HepG2 (cell line): ENCODE data around the gene CSNK2A2. TPM values are rescaled to one million over a fixed set of nuclear protein-coding genes. Genes with fewer than 3 reads are reported as not detected.

Experiments
- ARID2 ChIP-seq: sonication (generic); formaldehyde crosslinking; IDR thresholded peaks from 2 replicates; pipeline ENCODE4 v1.8.1; 2022; ENCODE audit warnings: mild to moderate bottlenecking, missing genetic modification reagents, borderline replicate concordance
- ATF1 ChIP-seq: IDR thresholded peaks from 2 replicates; pipeline ENCODE4 v1.6.1; 2016; ENCODE audit warnings: mild to moderate bottlenecking, control low read depth
- DNMT1 ChIP-seq: sonication (generic); formaldehyde crosslinking; IDR thresholded peaks from 2 replicates; pipeline ENCODE4 v1.5.1; 2020; ENCODE audit warnings: mild to moderate bottlenecking, missing genetic modification reagents
- ELF3 ChIP-seq: IDR thresholded peaks from 2 replicates; pipeline ENCODE4 v1.6.1; 2016; ENCODE audit warnings: missing genetic modification reagents, missing compliant biosample characterization
- HOXD1 ChIP-seq: sonication (generic); formaldehyde crosslinking; IDR thresholded peaks from 2 replicates; pipeline ENCODE4 v1.5.0; 2020; ENCODE audit warnings: missing genetic modification reagents
- IKZF4 ChIP-seq: sonication (generic); formaldehyde crosslinking; IDR thresholded peaks from 2 replicates; pipeline ENCODE4 v1.5.1; 2020; ENCODE audit warnings: borderline replicate concordance, mild to moderate bottlenecking, low read depth, missing genetic modification reagents; ENCODE audit errors: not compliant biosample characterization
- SALL2 ChIP-seq: sonication (generic); formaldehyde crosslinking; IDR thresholded peaks from 2 replicates; pipeline ENCODE4 v1.8.1; 2023; ENCODE audit warnings: mild to moderate bottlenecking, missing genetic modification reagents, inconsistent platforms
- ZNF136 ChIP-seq: sonication (generic); formaldehyde crosslinking; IDR thresholded peaks from 2 replicates; pipeline ENCODE4 v1.8.1; 2022; ENCODE audit warnings: low read depth, mild to moderate bottlenecking, moderate library complexity, missing genetic modification reagents
- ZNF430 ChIP-seq: sonication (generic); formaldehyde crosslinking; IDR thresholded peaks from 2 replicates; pipeline ENCODE4 v1.9.0; 2021; ENCODE audit warnings: mild to moderate bottlenecking, missing genetic modification reagents
- ZNF432 ChIP-seq: sonication (generic); formaldehyde crosslinking; IDR thresholded peaks from 2 replicates; pipeline ENCODE4 v1.5.0; 2020; ENCODE audit warnings: missing genetic modification reagents, mild to moderate bottlenecking, borderline replicate concordance
- ZNF556 ChIP-seq: sonication (generic); formaldehyde crosslinking; IDR thresholded peaks from 2 replicates; pipeline ENCODE4 v1.4.0; 2020; ENCODE audit warnings: mild to moderate bottlenecking, missing genetic modification reagents, borderline replicate concordance
- ZNF749 ChIP-seq: sonication (generic); formaldehyde crosslinking; IDR thresholded peaks from 2 replicates; pipeline ENCODE4 v1.8.0; 2022; ENCODE audit warnings: mild to moderate bottlenecking, missing genetic modification reagents, moderate library complexity, borderline replicate concordance
- polyA plus RNA-seq, 8 experiments: library from polyadenylated mRNA; depleted of rRNA in 3 of 8; stranded (reverse) in 7 of 8; unstranded in 1 of 8; fragments of >200 nt; fragmentation: Illumina TruSeq in 4 of 8; extraction: Trizol in 4 of 8; gene quantifications; 2 replicates each; pipeline versions ENCODE4 v1.2.1 to v1.2.3, GENCODE V29; 2011 to 2016; ENCODE audit warnings: low read depth in 4 of 8, missing spikeins in 1 of 8, mixed read lengths in 1 of 8; ENCODE audit not compliant: insufficient read depth in 1 of 8
- total RNA-seq, 5 experiments: library from RNA; depleted of rRNA; stranded (reverse); fragments of >200 nt; fragmentation: Illumina TruSeq; extraction: Trizol; gene quantifications; 2 replicates each; pipeline ENCODE4 v1.2.3, GENCODE V29; 2016; ENCODE audit warnings: low read depth in 1 of 5
- TF ChIP-seq, protein P1 (sequence below): sonication (generic); formaldehyde crosslinking; conservative IDR thresholded peaks from 2 replicates; pipeline ENCODE4 v1.8.0; 2022; ENCODE audit warnings: mild to moderate bottlenecking, moderate library complexity, missing genetic modification reagents
- TF ChIP-seq, protein P2 (sequence below): sonication (generic); formaldehyde crosslinking; IDR thresholded peaks from 2 replicates; pipeline ENCODE4 v1.4.0; 2020; ENCODE audit warnings: missing genetic modification reagents; ENCODE audit errors: not compliant biosample characterization
- TF ChIP-seq, protein P3 (sequence below): IDR thresholded peaks from 2 replicates; pipeline ENCODE4 v1.6.1; 2016
- TF ChIP-seq, protein P4 (sequence below): sonication (generic); formaldehyde crosslinking; IDR thresholded peaks from 2 replicates; pipeline ENCODE4 v1.8.1; 2023; ENCODE audit warnings: mild to moderate bottlenecking, missing genetic modification reagents
- TF ChIP-seq, protein P5 (sequence below): IDR thresholded peaks from 2 replicates; pipeline ENCODE4 v1.6.1; 2018; ENCODE audit warnings: missing genetic modification reagents
- TF ChIP-seq, protein P6 (sequence below): IDR thresholded peaks from 2 replicates; pipeline ENCODE4 v1.6.1; 2016; ENCODE audit warnings: low read depth, control low read depth
- TF ChIP-seq, protein P7 (sequence below): sonication (generic); IDR thresholded peaks from 2 replicates; pipeline ENCODE4 v1.6.1; 2016; ENCODE audit warnings: low read depth, borderline replicate concordance
- TF ChIP-seq, protein P8 (sequence below): conservative IDR thresholded peaks from 2 replicates; pipeline ENCODE4 v1.6.1; 2018; ENCODE audit warnings: missing genetic modification reagents

CSNK2A2 gene
- total and polyA plus RNA-seq, 2 of the 13 experiments (the other 11 are each of a cell fraction or from before 2014, with no cell fraction given) = 46.4 to 56.9 TPM

DNA sequence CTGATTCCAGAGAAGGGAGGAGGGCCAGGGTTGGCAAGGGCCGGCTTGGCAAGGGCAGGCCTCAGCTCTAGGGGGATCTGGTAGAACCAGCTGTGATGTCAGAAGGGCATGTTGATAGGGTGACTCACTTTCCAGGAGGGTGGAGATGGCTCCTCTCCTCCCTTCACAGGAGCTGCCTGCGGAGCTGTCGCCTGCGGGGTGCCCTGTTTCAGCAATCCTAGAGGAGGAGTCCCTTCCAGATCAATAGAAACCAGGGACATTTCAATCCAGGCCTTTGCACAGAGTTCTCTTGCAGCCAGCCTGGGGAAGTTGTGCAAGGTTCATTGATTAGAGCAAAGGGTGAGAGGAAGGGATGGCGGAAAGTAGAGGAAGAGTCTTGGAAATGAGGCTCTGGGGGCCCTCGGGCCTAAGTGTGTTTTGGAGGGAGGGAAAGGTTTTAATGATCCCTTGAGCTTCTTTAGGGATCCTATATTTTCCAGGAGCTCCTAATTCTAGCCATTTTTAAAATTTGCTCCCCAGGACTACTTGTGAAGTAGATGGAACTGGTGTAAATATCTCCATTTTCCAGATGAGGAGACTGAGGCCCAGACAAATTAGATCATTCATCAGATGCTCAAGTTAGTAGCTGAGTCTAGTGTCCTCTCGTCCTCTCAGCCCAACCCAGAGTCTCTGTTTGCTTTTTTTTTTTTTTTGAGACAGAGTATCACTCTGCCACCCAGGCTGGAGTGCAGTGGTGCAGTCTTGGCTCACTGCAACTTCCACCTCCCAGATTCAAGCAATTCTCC, 24.8 kb upstream of the CSNK2A2 start (continued):
- TF ChIP-seq ZNF430 (CRISPR knock-in tag) (peak; percentile 48; the same call in 1 of the 2 replicates), ARID2 (CRISPR knock-in tag) (no peak), ZNF749 (CRISPR knock-in tag) (no peak), ZNF556 (CRISPR knock-in tag) (no peak), ZNF136 (CRISPR knock-in tag) (no peak), ELF3 (CRISPR knock-in tag) (no peak), IKZF4 (CRISPR knock-in tag) (no peak), ZNF432 (CRISPR knock-in tag) (no peak), HOXD1 (CRISPR knock-in tag) (no peak), SALL2 (CRISPR knock-in tag) (no peak), ATF1 (CRISPR knock-in tag) (peak; percentile 52; the same call in 1 of the 2 replicates), DNMT1 (CRISPR knock-in tag) (no peak)
- TF ChIP-seq, protein P1, sequence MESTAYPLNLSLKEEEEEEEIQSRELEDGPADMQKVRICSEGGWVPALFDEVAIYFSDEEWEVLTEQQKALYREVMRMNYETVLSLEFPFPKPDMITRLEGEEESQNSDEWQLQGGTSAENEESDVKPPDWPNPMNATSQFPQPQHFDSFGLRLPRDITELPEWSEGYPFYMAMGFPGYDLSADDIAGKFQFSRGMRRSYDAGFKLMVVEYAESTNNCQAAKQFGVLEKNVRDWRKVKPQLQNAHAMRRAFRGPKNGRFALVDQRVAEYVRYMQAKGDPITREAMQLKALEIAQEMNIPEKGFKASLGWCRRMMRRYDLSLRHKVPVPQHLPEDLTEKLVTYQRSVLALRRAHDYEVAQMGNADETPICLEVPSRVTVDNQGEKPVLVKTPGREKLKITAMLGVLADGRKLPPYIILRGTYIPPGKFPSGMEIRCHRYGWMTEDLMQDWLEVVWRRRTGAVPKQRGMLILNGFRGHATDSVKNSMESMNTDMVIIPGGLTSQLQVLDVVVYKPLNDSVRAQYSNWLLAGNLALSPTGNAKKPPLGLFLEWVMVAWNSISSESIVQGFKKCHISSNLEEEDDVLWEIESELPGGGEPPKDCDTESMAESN (CRISPR knock-in tag) = peak; percentile 75; the same call in 1 of the 2 replicates
- TF ChIP-seq, protein P2, sequence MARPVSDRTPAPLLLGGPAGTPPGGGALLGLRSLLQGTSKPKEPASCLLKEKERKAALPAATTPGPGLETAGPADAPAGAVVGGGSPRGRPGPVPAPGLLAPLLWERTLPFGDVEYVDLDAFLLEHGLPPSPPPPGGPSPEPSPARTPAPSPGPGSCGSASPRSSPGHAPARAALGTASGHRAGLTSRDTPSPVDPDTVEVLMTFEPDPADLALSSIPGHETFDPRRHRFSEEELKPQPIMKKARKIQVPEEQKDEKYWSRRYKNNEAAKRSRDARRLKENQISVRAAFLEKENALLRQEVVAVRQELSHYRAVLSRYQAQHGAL (CRISPR knock-in tag) = no peak
- TF ChIP-seq, protein P3, sequence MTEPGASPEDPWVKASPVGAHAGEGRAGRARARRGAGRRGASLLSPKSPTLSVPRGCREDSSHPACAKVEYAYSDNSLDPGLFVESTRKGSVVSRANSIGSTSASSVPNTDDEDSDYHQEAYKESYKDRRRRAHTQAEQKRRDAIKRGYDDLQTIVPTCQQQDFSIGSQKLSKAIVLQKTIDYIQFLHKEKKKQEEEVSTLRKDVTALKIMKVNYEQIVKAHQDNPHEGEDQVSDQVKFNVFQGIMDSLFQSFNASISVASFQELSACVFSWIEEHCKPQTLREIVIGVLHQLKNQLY (CRISPR knock-in tag) = no peak
- TF ChIP-seq, protein P4, sequence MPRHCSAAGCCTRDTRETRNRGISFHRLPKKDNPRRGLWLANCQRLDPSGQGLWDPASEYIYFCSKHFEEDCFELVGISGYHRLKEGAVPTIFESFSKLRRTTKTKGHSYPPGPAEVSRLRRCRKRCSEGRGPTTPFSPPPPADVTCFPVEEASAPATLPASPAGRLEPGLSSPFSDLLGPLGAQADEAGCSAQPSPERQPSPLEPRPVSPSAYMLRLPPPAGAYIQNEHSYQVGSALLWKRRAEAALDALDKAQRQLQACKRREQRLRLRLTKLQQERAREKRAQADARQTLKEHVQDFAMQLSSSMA (CRISPR knock-in tag) = no peak
- TF ChIP-seq, protein P5, sequence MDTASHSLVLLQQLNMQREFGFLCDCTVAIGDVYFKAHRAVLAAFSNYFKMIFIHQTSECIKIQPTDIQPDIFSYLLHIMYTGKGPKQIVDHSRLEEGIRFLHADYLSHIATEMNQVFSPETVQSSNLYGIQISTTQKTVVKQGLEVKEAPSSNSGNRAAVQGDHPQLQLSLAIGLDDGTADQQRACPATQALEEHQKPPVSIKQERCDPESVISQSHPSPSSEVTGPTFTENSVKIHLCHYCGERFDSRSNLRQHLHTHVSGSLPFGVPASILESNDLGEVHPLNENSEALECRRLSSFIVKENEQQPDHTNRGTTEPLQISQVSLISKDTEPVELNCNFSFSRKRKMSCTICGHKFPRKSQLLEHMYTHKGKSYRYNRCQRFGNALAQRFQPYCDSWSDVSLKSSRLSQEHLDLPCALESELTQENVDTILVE (CRISPR knock-in tag) = no peak
- TF ChIP-seq, protein P6, sequence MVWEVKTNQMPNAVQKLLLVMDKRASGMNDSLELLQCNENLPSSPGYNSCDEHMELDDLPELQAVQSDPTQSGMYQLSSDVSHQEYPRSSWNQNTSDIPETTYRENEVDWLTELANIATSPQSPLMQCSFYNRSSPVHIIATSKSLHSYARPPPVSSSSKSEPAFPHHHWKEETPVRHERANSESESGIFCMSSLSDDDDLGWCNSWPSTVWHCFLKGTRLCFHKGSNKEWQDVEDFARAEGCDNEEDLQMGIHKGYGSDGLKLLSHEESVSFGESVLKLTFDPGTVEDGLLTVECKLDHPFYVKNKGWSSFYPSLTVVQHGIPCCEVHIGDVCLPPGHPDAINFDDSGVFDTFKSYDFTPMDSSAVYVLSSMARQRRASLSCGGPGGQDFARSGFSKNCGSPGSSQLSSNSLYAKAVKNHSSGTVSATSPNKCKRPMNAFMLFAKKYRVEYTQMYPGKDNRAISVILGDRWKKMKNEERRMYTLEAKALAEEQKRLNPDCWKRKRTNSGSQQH = no peak
- TF ChIP-seq, protein P7, sequence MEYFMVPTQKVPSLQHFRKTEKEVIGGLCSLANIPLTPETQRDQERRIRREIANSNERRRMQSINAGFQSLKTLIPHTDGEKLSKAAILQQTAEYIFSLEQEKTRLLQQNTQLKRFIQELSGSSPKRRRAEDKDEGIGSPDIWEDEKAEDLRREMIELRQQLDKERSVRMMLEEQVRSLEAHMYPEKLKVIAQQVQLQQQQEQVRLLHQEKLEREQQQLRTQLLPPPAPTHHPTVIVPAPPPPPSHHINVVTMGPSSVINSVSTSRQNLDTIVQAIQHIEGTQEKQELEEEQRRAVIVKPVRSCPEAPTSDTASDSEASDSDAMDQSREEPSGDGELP = peak; percentile 40
- TF ChIP-seq, protein P8, sequence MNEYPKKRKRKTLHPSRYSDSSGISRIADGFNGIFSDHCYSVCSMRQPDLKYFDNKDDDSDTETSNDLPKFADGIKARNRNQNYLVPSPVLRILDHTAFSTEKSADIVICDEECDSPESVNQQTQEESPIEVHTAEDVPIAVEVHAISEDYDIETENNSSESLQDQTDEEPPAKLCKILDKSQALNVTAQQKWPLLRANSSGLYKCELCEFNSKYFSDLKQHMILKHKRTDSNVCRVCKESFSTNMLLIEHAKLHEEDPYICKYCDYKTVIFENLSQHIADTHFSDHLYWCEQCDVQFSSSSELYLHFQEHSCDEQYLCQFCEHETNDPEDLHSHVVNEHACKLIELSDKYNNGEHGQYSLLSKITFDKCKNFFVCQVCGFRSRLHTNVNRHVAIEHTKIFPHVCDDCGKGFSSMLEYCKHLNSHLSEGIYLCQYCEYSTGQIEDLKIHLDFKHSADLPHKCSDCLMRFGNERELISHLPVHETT (CRISPR knock-in tag) = no peak
